Neural crest cell (in vitro differentiated cells): ENCODE results near the gene SLC1A3. TPM values are rescaled to one million over a fixed set of nuclear protein-coding genes. Genes with fewer than 3 reads are reported as not detected.
A peak's percentile ranks its signal among the peaks of the same experiment; 100 is the strongest.

Experiments
- DNase-seq: peaks from one replicate; pipeline ENCODE4 v3.0.0; 2021; ENCODE audit warnings: low read depth, mixed read lengths, low spot score
- H3K27ac Mint-ChIP-seq: one replicate; pipeline ENCODE4 v1.8.0; 2021; ENCODE audit warnings: mild to moderate bottlenecking, mixed read lengths; ENCODE audit not compliant: unreplicated experiment
- H3K27me3 Mint-ChIP-seq: 2 replicates; pipeline ENCODE4 v1.8.0; 2021; ENCODE audit warnings: low read depth, mild to moderate bottlenecking, mixed read lengths
- H3K36me3 Mint-ChIP-seq: 2 replicates; pipeline ENCODE4 v1.8.0; 2021; ENCODE audit warnings: low read depth, mild to moderate bottlenecking, mixed read lengths
- H3K4me1 Mint-ChIP-seq: 2 replicates; pipeline ENCODE4 v1.8.0; 2021; ENCODE audit warnings: mixed read lengths
- H3K4me3 Mint-ChIP-seq: one replicate; pipeline ENCODE4 v1.8.0; 2021; ENCODE audit warnings: mild to moderate bottlenecking, mixed read lengths
- H3K9me3 Mint-ChIP-seq: 2 replicates; pipeline ENCODE4 v1.8.0; 2021; ENCODE audit warnings: mixed read lengths
- CTCF ChIP-seq: fragments of 200-600 bp; sonication (generic); conservative IDR thresholded peaks from 2 replicates; pipeline ENCODE4 v1.5.0; 2021; ENCODE audit warnings: antibody characterized with exemption, mild to moderate bottlenecking
- total RNA-seq: library from RNA; stranded (reverse); gene quantifications from 2 replicates; pipeline ENCODE4 v1.2.1, GENCODE V29; 2021

SLC1A3 gene
- total RNA-seq, 1 donor from 2014 or later: 26.5 TPM

DNA sequence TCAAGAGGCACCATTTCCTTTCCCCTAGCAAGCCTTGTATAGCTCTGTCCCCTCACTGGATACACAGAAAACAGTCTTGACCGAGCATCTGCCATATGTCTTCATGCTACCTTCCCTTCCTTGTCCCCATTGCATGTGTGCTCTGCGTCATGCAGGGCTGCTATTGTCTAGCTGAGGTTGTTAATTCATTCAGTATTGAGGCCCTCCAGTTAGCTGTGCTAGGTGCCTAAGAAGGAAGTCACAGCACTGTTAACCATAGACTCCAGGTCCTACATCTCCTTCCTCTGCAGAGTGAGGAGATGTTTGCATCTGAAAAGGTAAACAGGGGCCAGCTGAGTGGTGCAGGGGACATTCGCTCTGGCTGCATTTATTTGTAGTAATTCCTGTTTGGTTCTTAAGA lies 48.2 kb downstream of the SLC1A3 start:
- Mint-ChIP-seq H3K4me1 (peaks cover 24% of the 10 kb centered on the region), H3K27me3 (no peaks in the 10 kb centered on the region), H3K36me3 (peaks cover 3% of the 10 kb centered on the region), H3K9me3 (peaks cover 2% of the 10 kb centered on the region), H3K4me3 (no peak overlapping the region), H3K27ac (peak overlapping the region; percentile 60)
- DNase-seq: no peak
- no peak for TF ChIP-seq CTCF

DNA sequence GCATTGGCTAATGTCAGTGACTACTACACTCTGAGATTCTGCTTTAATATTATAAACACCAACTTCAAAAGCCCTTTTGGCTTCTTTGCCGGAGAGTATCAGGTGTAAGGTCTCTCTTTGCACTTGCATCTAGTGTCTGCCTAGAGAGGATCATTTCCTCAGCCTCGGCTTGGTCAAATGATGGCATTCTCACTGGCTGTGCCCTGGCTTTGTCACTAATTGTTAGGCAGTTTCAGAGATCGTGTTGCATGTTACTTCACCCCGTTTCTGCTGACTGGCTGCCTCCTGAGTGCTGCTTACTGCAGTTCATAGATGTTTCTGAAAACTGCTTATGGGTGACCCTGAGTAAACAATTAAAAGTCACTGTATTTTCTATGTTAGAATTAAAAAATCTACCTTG lies 48.8 kb downstream of the SLC1A3 start:
- peak overlapping the region; percentile 16 for H3K27ac Mint-ChIP-seq
- DNase-seq: no peak

DNA sequence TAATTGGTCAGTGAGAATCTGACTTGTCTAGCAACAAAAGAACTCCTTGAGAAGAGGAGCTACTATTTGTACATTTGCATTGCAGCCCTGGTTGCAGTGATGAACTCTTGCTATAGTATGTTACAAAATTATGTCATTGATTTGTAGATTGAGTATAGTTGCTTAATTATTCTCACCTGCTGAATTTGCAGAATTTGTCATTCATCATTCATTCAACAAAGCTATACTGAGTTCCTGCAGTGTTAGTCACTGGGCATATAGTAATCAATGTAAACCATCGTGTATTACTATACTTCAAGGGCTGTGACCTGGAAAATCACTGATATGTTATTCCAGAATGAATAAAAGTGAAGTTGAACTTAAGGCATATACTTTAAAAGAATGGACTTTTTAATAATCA lies 50.1 kb downstream of the SLC1A3 start:
- Mint-ChIP-seq H3K27ac (no peak overlapping the region), H3K4me3 (no peak overlapping the region), H3K4me1 (peaks cover 23% of the 10 kb centered on the region), H3K27me3 (no peaks in the 10 kb centered on the region), H3K9me3 (peaks cover 2% of the 10 kb centered on the region), H3K36me3 (peaks cover 1% of the 10 kb centered on the region)
- no peak for TF ChIP-seq CTCF
- DNase-seq: no peak

More for the DNA sequence above, 48.8 kb downstream of the SLC1A3 start:
- Mint-ChIP-seq H3K36me3 (peaks cover 3% of the 10 kb centered on the region), H3K9me3 (peaks cover 2% of the 10 kb centered on the region), H3K4me1 (peaks cover 24% of the 10 kb centered on the region), H3K27me3 (no peaks in the 10 kb centered on the region), H3K4me3 (no peak overlapping the region)
- TF ChIP-seq CTCF: no peak

DNA sequence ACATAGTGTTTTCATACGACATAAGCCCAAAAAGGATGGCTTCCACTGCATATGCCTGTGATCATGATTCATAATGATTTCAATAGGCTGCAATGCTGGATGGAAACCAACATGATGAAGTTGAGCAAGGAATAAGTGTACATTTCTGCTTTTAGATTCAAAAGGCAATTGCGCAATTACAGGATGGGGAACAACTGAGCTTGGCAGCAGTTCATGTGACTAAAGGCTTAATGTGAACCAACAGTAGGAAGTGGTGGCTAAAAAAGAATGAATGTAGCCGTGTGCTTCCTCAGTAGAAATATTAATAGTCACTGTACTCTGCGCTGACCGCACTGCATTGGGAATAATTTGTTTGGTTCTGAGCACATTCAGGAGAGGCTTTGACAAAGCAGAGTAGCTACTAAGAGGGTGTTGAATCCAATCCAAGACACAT lies 51.2 kb downstream of the SLC1A3 start:
- H3K27ac Mint-ChIP-seq: no peak overlapping the region
- H3K27me3 Mint-ChIP-seq: no peaks in the 10 kb centered on the region
- DNase-seq: no peak
- H3K4me3 Mint-ChIP-seq: no peak overlapping the region
- peaks cover 23% of the 10 kb centered on the region for H3K4me1 Mint-ChIP-seq
- peaks cover 4% of the 10 kb centered on the region for H3K36me3 Mint-ChIP-seq
- no peak for TF ChIP-seq CTCF
- peaks cover 2% of the 10 kb centered on the region for H3K9me3 Mint-ChIP-seq

DNA sequence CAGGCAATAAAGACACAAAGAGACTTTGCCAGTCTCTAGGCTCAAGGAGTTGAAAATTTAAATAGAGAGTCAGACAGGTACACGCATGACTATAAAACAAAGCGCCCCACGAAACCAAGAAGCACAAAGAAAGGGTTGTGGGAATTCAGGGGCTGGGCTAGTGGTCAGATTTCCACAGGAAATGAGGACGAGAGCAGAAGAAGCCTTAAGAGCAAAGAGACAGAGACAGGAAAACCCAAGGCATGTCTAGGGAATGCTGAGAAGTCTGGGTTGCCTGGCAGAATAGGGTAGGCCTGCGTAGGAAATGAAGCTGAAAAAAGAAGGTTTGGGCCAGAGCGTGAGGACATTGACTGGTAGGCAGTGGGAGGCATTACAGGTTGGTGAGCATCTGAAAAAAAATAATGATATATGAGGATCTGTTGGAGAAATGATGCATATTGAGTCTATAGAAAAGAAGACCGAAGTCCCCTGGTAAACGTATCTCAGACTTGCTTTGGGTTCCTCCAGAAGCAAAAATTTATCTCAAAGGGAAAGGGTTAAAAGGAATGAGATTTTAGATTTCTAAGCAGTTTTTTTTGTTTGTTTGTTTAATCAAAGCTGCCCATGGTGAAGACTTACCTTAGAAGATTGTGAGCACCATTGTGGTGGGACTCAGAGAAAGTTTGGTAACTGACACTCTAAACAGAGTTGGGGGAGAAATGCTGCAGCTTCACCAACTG lies 51.8 kb downstream of the SLC1A3 start:
- Mint-ChIP-seq H3K36me3 (peaks cover 4% of the 10 kb centered on the region), H3K27me3 (no peaks in the 10 kb centered on the region), H3K27ac (no peak overlapping the region), H3K9me3 (peaks cover 2% of the 10 kb centered on the region), H3K4me3 (no peak overlapping the region), H3K4me1 (peaks cover 22% of the 10 kb centered on the region)
- TF ChIP-seq CTCF: no peak
- no peak for DNase-seq
